ENCODE data around the gene ABHD3. TPM values are rescaled to one million over a fixed set of nuclear protein-coding genes. Genes with fewer than 3 reads are reported as not detected.

The ABHD3 gene
- total and polyA plus RNA-seq, 2 of the 8 experiments (the other 6 are each of a cell fraction or from before 2014, with no cell fraction given), result 8.4 to 12.1 TPM

- Histone ChIP-seq H2AK5ac (ENCODE audit: low read depth, low read length) (no peak overlapping the region), H3K23ac (ENCODE audit: insufficient read length) (no peak overlapping the region), H2BK120ac (replicated peaks; ENCODE audit: low read depth, low read length) (no peak overlapping the region), H2BK12ac (ENCODE audit: low read depth, low read length) (no peak overlapping the region), H3K23me2 (ENCODE audit: low read depth, low read length) (no peaks in the 10 kb centered on the region), H3K79me2 (ENCODE audit: control insufficient read depth in 1 of 2, insufficient read depth in 2 of 2, low read length in 2 of 2) (no peaks in the 10 kb centered on the region), H3K18ac (ENCODE audit: extremely low read depth, low read length) (no peak overlapping the region), H3K56ac (replicated peaks; ENCODE audit: insufficient read length, low read depth, low read length) (no peak overlapping the region), H3K14ac (ENCODE audit: insufficient read length) (no peak overlapping the region), H3K27me3 (replicated peaks in 1 of 4; ENCODE audit: control insufficient read depth in 3 of 4, extremely low read depth in 1 of 4, insufficient read depth in 3 of 4, low read length in 3 of 4) (no peaks in the 10 kb centered on the region), H3K79me1 (ENCODE audit: low read depth, low read length) (no peaks in the 10 kb centered on the region), H3K4me2 (ENCODE audit: insufficient read depth in 1 of 2, low read depth in 2 of 2, low read length in 2 of 2) (no peak overlapping the region), H3K27ac (ENCODE audit: low read depth, low read length) (no peak overlapping the region), H3K9ac (replicated peaks in 1 of 4; ENCODE audit: extremely low read depth in 1 of 4, low read depth in 3 of 4, low read length in 3 of 4) (no peak overlapping the region), H4K20me1 (replicated peaks in 1 of 2; ENCODE audit: control insufficient read depth in 1 of 2, insufficient read depth in 2 of 2, low read length in 2 of 2) (no peaks in the 10 kb centered on the region), H3K4ac (replicated peaks; ENCODE audit: insufficient read length, low read depth, low read length) (no peak overlapping the region), H4K8ac (ENCODE audit: extremely low read depth, insufficient read depth, low read length) (no peak overlapping the region), H4K5ac (ENCODE audit: insufficient read length, low read depth, low read length) (no peak overlapping the region), H2BK15ac (ENCODE audit: low read length) (no peak overlapping the region), H2BK5ac (ENCODE audit: low read depth, low read length) (no peak overlapping the region), H2BK20ac (ENCODE audit: low read length) (no peak overlapping the region), H2AFZ (ENCODE audit: low read length) (no peak overlapping the region), H3K4me3 (ENCODE audit: extremely low read depth in 1 of 4, insufficient read depth in 2 of 4, low read depth in 3 of 4, low read length in 4 of 4) (no peak overlapping the region), H3K4me1 (replicated peaks in 1 of 4; ENCODE audit: control insufficient read depth in 3 of 4, insufficient read depth in 4 of 4, low read length in 3 of 4) (no peaks in the 10 kb centered on the region), H3K36me3 (ENCODE audit: control insufficient read depth in 2 of 4, insufficient read depth in 4 of 4, low read length in 3 of 4) (0 out of 8 replicates have a peak, but pooled peaks cover 0 to 3% (median 0%) of the 10 kb centered on the region in 4 experiments), H4K91ac (replicated peaks; ENCODE audit: insufficient read length, low read length) (no peak overlapping the region), H3K9me3 (ENCODE audit: insufficient read depth in 2 of 2, low read depth in 1 of 2, low read length in 1 of 2) (no peaks in the 10 kb centered on the region)
- CTCF ChIA-PET (ENCODE audit: partially characterized antibody), result interaction anchor here (1.2 kb wide), 1 partner anchor 11 kb away, joined by 7 read pairs; no protein-coding TSS in a partner anchor
- whole genome bisulfite sequencing, 2 experiments (ENCODE audit: extremely low coverage in 1 of 2, insufficient coverage in 1 of 2, insufficient read length in 1 of 2, insufficient replicate concordance in 2 of 2, low coverage in 1 of 2, low lambda C conversion rate in 2 of 2, missing lambda C conversion rate in 1 of 2), result 95% methylated on average over 2 of the region's 2 CpGs; no CpG with 5 or more reads in 1 of the 2 experiments
- POLR2A ChIA-PET (ENCODE audit: partially characterized antibody), result no interaction called here
- DNase-seq (ENCODE audit: low read depth in 1 of 2, low spot score in 2 of 2), result peak in 1 of 2 experiments; percentile 17
- no peak for FAIRE-seq
- TF ChIP-seq SUZ12 (IDR thresholded peaks at IDR 0.05; ENCODE audit: low read length) (no peak), CHD2 (IDR thresholded peaks at IDR 0.05; ENCODE audit: low read length) (no peak), SIX5 (IDR thresholded peaks at IDR 0.05; ENCODE audit: low read depth, low read length) (no peak), ATF3 (IDR thresholded peaks at IDR 0.05; ENCODE audit: insufficient read depth, low read depth, low read length) (no peak), EGR1 (IDR thresholded peaks at IDR 0.05; ENCODE audit: borderline replicate concordance, low read depth, low read length) (no peak), CREB1 (IDR thresholded peaks at IDR 0.05) (no peak)
Observed at GRCh38 chr18:21660078-21660477, 44.5 kb downstream of the ABHD3 start.

All from H1 (cell line).